ENCODE data around the gene CCDC138.

Gene CCDC138

GRCh38 chr2:108868911-108869310 lies 82.3 kb downstream of the CCDC138 start:
- Histone ChIP-seq H3K4me1 (no peaks in the 10 kb centered on the region), H3K27ac (no peak overlapping the region), H3K36me3 (ENCODE audit: control insufficient read depth, insufficient read depth, low read length) (no peaks in the 10 kb centered on the region), H3K27me3 (ENCODE audit: control insufficient read depth, insufficient read depth, low read length) (no peaks in the 10 kb centered on the region), H3K9ac (no peak overlapping the region), H2AFZ (no peak overlapping the region), H3K79me2 (no peaks in the 10 kb centered on the region), H3K9me3 (ENCODE audit: control insufficient read depth, low read length) (no peaks in the 10 kb centered on the region), H3K4me2 (ENCODE audit: low read length) (no peak overlapping the region), H3K4me3 (ENCODE audit: low read depth, low read length) (no peak overlapping the region)
- no peak for TF ChIP-seq CTCF (IDR thresholded peaks at IDR 0.05)

DNA sequence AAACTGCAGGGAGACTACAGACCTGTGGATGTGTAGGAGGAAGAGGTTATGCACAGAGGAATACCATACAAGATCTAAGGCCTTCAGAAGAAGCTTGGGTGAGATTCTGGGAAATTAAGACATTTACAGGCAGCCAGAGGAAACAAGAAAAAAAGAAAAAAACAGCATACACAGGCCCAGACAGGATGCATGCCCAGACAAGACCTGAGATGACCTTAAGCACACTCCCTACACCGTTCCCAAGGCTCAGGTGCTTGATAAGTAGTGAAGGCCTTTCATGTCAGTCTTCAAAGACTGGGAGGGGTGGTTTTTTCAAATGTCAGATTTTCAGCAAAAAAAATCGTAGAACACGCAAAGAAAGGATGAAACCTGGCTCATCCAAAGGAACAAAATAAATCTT lies 83.0 kb downstream of the CCDC138 start:
- Histone ChIP-seq H2AFZ (no peak overlapping the region), H3K27me3 (ENCODE audit: control insufficient read depth, insufficient read depth, low read length) (no peaks in the 10 kb centered on the region), H3K9me3 (ENCODE audit: control insufficient read depth, low read length) (no peaks in the 10 kb centered on the region), H3K36me3 (ENCODE audit: control insufficient read depth, insufficient read depth, low read length) (no peaks in the 10 kb centered on the region), H3K4me1 (no peaks in the 10 kb centered on the region), H3K4me3 (ENCODE audit: low read depth, low read length) (no peak overlapping the region), H3K27ac (no peak overlapping the region), H3K4me2 (ENCODE audit: low read length) (no peak overlapping the region), H3K9ac (no peak overlapping the region), H3K79me2 (no peaks in the 10 kb centered on the region)
- no peak for TF ChIP-seq CTCF (IDR thresholded peaks at IDR 0.05)

GRCh38 chr2:108870069-108870644 lies 83.6 kb downstream of the CCDC138 start:
- Histone ChIP-seq H3K9me3 (ENCODE audit: control insufficient read depth, low read length) (no peaks in the 10 kb centered on the region), H3K79me2 (no peaks in the 10 kb centered on the region)

GRCh38 chr2:108877506-108877905 lies 90.9 kb downstream of the CCDC138 start:
- no peak for TF ChIP-seq CTCF (IDR thresholded peaks at IDR 0.05)
- H3K4me3 ChIP-seq (ENCODE audit: low read depth, low read length) = no peak overlapping the region
- H3K36me3 ChIP-seq (ENCODE audit: control insufficient read depth, insufficient read depth, low read length) = no peaks in the 10 kb centered on the region
- H3K9me3 ChIP-seq (ENCODE audit: control insufficient read depth, low read length) = no peaks in the 10 kb centered on the region
- H3K4me2 ChIP-seq (ENCODE audit: low read length) = no peak overlapping the region
- no peaks in the 10 kb centered on the region for H3K4me1 ChIP-seq
- no peak overlapping the region for H2AFZ ChIP-seq
- no peaks in the 10 kb centered on the region for H3K27me3 ChIP-seq (ENCODE audit: control insufficient read depth, insufficient read depth, low read length)
- H3K79me2 ChIP-seq = no peaks in the 10 kb centered on the region
- no peak overlapping the region for H3K27ac ChIP-seq
- no peak overlapping the region for H3K9ac ChIP-seq

More at GRCh38 chr2:108870069-108870644, 83.6 kb downstream of the CCDC138 start:
- H3K9ac ChIP-seq = no peak overlapping the region
- H3K27ac ChIP-seq = no peak overlapping the region
- no peaks in the 10 kb centered on the region for H3K27me3 ChIP-seq (ENCODE audit: control insufficient read depth, insufficient read depth, low read length)
- TF ChIP-seq CTCF (IDR thresholded peaks at IDR 0.05) = no peak
- H3K4me1 ChIP-seq = no peaks in the 10 kb centered on the region
- H3K36me3 ChIP-seq (ENCODE audit: control insufficient read depth, insufficient read depth, low read length) = no peaks in the 10 kb centered on the region
- no peak overlapping the region for H3K4me2 ChIP-seq (ENCODE audit: low read length)
- no peak overlapping the region for H2AFZ ChIP-seq
- H3K4me3 ChIP-seq (ENCODE audit: low read depth, low read length) = no peak overlapping the region

- Histone ChIP-seq H3K4me2 (ENCODE audit: low read length) (no peak overlapping the region), H3K27ac (no peak overlapping the region), H3K27me3 (ENCODE audit: control insufficient read depth, insufficient read depth, low read length) (no peaks in the 10 kb centered on the region), H3K36me3 (ENCODE audit: control insufficient read depth, insufficient read depth, low read length) (no peaks in the 10 kb centered on the region), H2AFZ (no peak overlapping the region), H3K9me3 (ENCODE audit: control insufficient read depth, low read length) (no peaks in the 10 kb centered on the region), H3K79me2 (no peaks in the 10 kb centered on the region), H3K4me3 (ENCODE audit: low read depth, low read length) (no peak overlapping the region), H3K4me1 (no peaks in the 10 kb centered on the region), H3K9ac (no peak overlapping the region)
- no peak for TF ChIP-seq CTCF (IDR thresholded peaks at IDR 0.05)
These were observed 91.7 kb downstream of the CCDC138 start for GRCh38 chr2:108878276-108878675.

All from parathyroid adenoma (tissue), 2 donors.